ENCODE results near the gene MAML2.
A peak's percentile ranks its signal among the peaks of the same experiment; 100 is the strongest.

MAML2 gene

DNA sequence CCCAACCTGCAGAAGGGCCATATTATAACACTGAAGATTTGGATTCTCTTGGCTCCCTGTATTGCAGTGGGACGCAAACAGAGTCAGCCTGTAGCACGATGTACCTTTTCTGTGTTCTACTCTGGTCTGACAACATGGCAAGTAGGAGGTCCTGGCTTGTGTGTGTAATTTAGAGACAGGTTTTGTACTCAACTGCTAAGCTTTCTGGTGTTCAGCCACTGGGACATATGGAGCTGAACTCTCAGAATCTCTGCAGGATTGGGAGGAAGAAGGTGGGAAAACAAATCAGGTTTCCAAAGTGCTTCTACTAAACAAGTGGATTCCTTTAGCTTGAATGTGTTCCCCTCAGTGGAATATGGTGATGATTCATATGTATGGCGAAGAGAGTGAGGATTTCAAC is 226.6 kb downstream of the MAML2 start:
- DNase-seq: no peak

DNA sequence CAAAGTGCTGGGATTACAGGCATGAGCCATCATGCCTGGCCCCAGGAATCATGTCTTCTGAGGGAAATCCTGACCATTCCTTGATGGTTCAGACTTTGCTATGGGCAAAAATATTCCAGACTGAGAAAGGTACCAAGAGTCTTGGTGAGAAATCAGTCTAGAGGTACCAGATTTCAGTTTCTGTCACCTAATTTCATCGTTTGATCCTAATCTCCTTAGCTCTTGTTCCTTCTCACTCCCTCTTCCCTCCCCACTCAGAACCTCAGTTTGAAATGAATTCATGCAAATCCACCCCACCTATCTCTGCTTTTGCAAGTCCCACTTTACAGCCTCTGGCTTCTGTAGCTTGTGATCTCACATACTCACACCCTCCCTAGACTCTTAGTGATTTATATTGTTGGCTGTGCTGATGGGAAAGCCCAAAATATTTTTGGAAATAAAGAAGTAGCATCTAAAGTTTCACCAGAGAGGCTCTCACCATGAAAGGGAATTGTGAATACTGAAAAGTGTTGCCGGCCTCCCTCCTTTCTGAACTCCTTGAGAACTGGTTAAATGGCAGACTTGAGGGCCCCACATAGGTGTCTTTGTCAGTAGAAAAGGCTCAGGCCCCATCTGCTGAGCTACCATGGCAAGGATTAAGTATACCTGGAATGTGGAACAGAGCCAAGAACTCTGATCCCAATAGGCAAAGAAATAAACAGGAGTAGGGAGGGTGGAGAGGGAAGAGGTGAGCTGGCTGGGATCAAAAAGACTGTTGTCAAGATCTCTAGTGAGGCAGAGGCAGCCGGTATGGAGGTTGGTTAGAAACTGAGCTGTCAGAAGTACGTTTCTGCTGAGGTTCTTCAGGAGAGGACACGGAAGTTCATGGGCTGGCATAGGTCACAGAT is 228.6 kb downstream of the MAML2 start:
- DNase-seq: peak; percentile 31

GRCh38 chr11:96113193-96113681 is 229.8 kb downstream of the MAML2 start:
- DNase-seq: peak; percentile 83

GRCh38 chr11:96112192-96113128 is 230.5 kb downstream of the MAML2 start:
- DNase-seq: no peak

DNA sequence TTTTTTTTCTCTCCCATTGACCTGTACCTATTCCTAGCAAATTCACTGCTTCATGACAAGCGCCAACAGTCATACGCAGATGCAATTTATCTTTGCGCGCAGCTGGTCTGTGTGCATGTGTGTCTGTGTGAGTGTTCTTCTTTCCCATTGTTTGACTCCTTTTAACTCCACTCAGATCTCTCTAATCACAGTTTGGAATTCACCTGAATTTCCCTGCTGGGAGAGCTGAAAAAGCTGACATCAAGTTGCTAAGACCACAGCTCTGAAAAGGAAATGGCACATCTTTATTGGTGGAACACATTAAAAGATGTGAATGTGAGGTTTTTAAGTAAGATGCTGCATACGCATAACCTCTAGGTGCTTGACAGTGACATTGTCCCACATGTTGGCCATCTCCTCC is 231.7 kb downstream of the MAML2 start:
- no peak for DNase-seq

DNA sequence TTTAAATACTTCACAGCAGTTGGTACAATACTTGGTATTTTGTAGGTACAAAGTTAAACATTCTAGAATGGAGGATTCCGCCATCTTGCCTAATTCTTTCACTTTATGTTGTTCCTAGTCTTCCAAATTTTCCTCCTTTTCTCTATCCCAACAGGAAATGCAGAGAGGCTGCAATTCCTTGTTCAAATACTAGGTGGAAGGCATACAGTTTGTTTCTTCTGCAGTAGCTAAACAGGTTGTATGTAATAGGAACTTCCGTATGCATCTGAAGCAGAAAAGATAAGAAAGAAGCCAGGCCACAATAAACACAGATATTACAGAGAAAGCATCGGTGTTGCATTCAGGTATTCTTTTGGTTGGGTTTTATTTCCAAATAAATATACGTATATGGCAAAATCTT is 232.7 kb downstream of the MAML2 start:
- DNase-seq: no peak

- peak; percentile 81 for DNase-seq
These were observed 233.5 kb downstream of the MAML2 start for GRCh38 chr11:96109331-96110030.

- DNase-seq: no peak
These were observed 235.7 kb downstream of the MAML2 start for GRCh38 chr11:96107143-96107824.

DNA sequence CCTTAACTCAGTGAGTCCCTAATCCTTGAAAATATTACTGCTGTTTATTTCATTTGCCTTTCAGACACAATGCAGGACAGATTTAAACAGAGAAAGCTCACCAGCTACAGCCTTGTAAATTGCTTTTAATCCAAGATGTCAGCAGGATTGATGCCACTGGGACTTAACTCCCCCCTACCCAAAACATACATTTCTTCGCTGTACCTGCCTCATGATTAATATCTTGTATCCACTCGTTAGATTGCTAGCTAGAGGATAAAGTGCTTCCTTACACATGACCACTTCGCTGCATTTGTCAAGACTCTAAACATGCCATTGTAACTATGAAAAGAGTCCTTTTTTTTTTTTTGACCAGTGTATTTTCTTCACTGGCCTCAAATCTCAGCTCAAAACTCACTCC is 236.3 kb downstream of the MAML2 start:
- no peak for DNase-seq

- no peak for DNase-seq
These were observed 237.1 kb downstream of the MAML2 start for GRCh38 chr11:96105944-96106343.

DNA sequence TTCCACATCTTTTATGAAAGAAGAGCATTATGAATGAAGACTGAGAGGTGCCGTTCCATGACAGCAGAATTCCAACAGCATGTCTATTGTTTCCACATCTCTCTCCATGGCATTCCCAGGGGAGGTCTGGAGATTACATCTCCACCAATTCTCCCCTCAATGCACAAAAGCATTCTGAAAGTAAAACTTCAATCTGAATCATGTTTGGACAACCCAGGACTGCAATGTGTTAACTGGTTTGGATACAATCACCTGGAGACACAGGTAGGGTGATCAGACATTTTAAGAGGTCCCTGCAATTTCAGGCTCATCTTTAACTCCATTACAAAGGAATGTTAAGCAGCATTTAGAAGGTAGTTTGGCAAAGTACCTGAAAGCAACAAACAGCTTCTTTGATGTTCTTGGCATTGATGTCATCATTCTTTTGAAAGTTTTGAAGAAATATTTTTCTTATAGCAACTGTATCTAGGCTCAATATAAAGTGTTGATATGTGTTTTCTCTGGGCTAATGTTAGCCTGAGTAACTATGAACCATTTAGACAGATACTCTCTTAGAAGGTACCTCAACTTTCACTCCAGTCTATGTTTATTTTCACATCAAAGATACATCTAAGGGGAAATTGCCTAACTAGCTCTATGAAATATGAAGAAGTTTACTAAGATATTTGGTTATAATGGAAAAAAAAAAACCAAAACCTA is 237.6 kb downstream of the MAML2 start:
- DNase-seq: peak; percentile 70

DNA sequence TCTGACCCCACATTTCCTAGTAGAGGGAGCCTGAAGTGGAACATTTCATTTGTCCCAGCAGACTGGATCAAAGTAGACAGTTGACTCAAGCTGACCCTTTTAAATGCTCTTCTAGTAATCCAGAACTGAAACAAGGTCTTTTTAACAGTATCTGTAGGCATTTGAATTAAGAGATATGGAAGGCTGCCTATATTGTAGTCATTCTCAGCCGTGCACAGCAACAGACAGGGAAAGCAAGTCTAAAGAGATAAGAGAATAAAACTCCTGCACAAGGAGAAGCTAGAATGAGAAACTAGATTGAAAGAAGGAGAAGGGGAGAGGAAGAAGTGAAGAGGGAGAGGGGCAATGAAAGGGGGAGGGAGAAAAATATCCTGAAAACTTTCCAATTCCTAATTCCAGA is 238.5 kb downstream of the MAML2 start:
- no peak for DNase-seq

GRCh38 chr11:96103721-96104120 is 239.3 kb downstream of the MAML2 start:
- no peak for DNase-seq

DNA sequence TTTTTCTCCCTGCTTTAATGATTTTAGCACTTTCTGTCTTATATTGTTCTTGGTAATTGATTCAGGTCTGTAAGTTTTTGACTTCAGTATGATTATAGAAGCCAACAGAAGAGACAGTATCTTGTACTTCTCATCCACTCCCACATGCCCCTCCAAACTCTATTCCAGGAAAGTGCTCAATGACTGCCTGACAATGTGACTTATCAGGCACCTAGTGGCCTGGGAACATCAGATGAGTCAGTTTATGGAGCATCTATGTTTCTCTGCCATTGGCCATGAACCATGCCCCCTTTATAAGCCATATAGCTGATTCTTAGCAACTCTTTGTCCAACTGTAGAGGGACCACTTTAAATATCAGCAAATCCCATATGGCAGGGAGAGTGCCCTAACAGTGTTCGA is 239.9 kb downstream of the MAML2 start:
- DNase-seq: no peak

DNA sequence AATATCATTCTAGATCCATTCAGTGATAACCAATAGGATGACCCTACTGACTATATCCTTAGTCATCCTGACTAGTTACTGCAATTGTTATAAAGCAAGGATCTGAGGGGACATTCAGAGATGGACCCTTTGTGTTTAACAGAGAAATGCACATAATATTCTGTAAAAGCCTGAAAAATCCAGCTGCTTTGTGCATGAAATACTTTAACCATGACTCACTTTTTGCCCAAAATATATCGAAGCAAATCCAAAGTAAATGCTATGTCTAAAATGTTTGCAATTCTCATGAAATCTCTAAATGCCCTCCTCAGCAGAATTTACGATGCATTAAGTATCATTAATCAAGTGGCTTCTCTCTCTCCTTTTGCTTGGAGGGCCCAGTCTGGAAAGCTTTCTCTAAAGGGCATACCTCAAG is 240.3 kb downstream of the MAML2 start:
- peak; percentile 92 for DNase-seq

- DNase-seq: no peak
These were observed 241.8 kb downstream of the MAML2 start for GRCh38 chr11:96101146-96101545.

DNA sequence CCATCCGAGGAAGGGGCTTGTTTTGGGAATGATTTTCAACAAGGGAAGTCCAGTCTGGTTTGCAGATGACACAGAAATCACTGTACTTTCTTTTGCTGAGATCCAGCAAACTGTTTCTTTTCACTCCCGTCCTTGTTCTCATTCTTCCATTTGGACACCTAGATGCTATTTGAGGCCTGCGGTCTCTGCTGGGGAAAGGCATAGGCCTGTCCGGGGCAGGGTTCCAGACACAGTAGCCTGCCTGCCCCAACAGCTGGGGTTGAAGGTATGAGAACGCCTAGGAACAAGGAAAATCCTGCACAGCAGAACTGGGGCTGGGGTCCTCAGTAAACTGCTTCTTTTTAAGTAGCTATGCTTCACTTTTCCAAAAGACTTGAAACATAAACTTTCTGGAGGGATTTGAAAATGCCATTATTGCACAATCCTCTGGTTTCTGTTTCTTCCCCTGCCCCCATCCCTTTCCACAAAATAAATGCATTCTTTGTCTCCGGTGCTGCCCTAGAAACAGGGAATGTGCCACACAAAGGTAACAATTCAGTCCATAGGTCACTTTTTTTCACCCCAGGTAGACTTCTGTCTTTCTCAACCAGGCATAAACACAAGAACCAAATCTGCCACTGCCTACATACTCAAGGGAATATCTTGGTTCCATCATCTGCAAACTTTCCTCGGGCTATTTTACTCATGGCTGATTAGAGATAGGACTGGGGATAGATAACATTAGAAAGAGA is 244.3 kb downstream of the MAML2 start:
- DNase-seq: no peak

- peak; percentile 48 for DNase-seq
These were observed 245.1 kb downstream of the MAML2 start for GRCh38 chr11:96097844-96098421.

DNA sequence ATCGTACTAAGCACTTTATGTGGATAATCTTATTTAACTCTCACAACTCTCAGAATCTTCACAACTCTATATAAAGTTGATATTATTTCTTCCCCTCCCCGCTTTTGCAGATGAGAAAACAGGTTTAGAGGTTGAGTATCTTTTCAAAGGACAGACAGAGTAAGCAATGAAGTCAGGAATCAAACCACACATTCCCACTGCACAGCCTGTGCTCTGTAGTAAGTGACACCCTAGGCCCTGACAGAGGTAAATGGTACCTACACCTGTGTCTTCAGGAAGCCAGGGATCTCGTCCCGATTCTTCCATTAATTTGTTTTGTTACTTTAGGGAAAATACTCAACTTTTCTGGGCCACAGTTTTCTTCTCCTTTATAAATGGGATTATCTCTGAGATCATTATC is 246.6 kb downstream of the MAML2 start:
- no peak for DNase-seq

DNA sequence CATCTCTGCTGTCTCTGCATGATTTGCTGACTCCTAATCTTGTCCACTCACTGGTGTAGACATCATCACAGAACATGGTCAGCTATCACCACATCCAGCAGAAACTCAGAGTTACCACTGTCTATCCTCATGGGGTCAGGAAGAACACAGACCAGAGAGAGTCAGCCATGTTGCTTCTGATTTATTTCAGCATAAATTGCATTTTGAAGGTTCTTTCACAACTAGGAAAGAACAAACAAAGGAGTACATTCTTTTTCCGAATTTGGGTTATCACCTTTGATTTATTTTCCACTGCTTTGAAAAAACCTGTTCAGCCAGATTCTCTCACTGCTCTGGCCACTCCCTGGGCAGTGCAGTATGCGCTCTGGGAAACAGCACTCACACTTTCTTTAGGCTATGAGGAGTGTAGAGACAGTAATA is 247.1 kb downstream of the MAML2 start:
- no peak for DNase-seq
